HepG2 (cell line): ENCODE measurements around the gene STAT4. TPM values are rescaled to one million over a fixed set of nuclear protein-coding genes. Genes with fewer than 3 reads are reported as not detected.

Experiments used
- CAMTA2 ChIP-seq: sonication (generic); formaldehyde crosslinking; IDR thresholded peaks from 2 replicates; pipeline ENCODE4 v1.4.0; 2020; ENCODE audit warnings: mild to moderate bottlenecking, missing genetic modification reagents, borderline replicate concordance
- CEBPZ ChIP-seq: IDR thresholded peaks from 2 replicates; pipeline ENCODE4 v1.6.1; 2012; ENCODE audit warnings: low read length, improper control_type of control experiment
- EP300 ChIP-seq, 3 experiments: sonication (generic) in 1 of 3; formaldehyde crosslinking in 1 of 3; IDR thresholded peaks; 2 replicates each; pipeline versions ENCODE4 v1.5.1 to v1.6.1; 2011 to 2020; ENCODE audit warnings: low read depth in 2 of 3, low read length in 2 of 3, borderline replicate concordance in 1 of 3, improper control_type of control experiment in 1 of 3, mild to moderate bottlenecking in 1 of 3, missing genetic modification reagents in 1 of 3, moderate library complexity in 1 of 3
- FLYWCH1 ChIP-seq: sonication (generic); formaldehyde crosslinking; IDR thresholded peaks from 2 replicates; pipeline ENCODE4 v1.8.1; 2023; ENCODE audit warnings: mild to moderate bottlenecking, missing genetic modification reagents
- FOXP4 ChIP-seq: sonication (generic); formaldehyde crosslinking; IDR thresholded peaks from 2 replicates; pipeline ENCODE4 v1.4.0; 2020; ENCODE audit warnings: missing genetic modification reagents
- HDAC6 ChIP-seq: fragments of 200-600 bp; sonication (generic); IDR thresholded peaks from 2 replicates; pipeline ENCODE4 v1.7.0; 2017; ENCODE audit warnings: mild to moderate bottlenecking, antibody characterized with exemption, low read length, low read depth
- HOXA7 ChIP-seq: sonication (generic); formaldehyde crosslinking; IDR thresholded peaks from 2 replicates; pipeline ENCODE4 v1.8.1; 2022; ENCODE audit warnings: mild to moderate bottlenecking, missing genetic modification reagents, moderate library complexity
- PITX1 ChIP-seq: sonication (generic); formaldehyde crosslinking; IDR thresholded peaks from 2 replicates; pipeline ENCODE4 v1.5.1; 2020; ENCODE audit warnings: mild to moderate bottlenecking, missing genetic modification reagents
- PLSCR1 ChIP-seq: sonication (generic); formaldehyde crosslinking; IDR thresholded peaks from 2 replicates; pipeline ENCODE4 v1.5.0; 2020; ENCODE audit warnings: missing genetic modification reagents, mild to moderate bottlenecking, borderline replicate concordance
- PRMT3 ChIP-seq: sonication (generic); formaldehyde crosslinking; IDR thresholded peaks from 2 replicates; pipeline ENCODE4 v1.8.1; 2022; ENCODE audit warnings: low read depth, mild to moderate bottlenecking, moderate library complexity, missing genetic modification reagents, borderline replicate concordance
- REPIN1 ChIP-seq: sonication (generic); formaldehyde crosslinking; IDR thresholded peaks from 2 replicates; pipeline ENCODE4 v1.8.0; 2022; ENCODE audit warnings: missing genetic modification reagents, low read depth, mild to moderate bottlenecking, borderline replicate concordance
- RNF219 ChIP-seq: sonication (generic); formaldehyde crosslinking; IDR thresholded peaks from 2 replicates; pipeline ENCODE4 v1.5.0; 2020; ENCODE audit warnings: mild to moderate bottlenecking, missing genetic modification reagents
- ZFP37 ChIP-seq: sonication (generic); formaldehyde crosslinking; IDR thresholded peaks from 2 replicates; pipeline ENCODE4 v1.4.0; 2020; ENCODE audit warnings: missing genetic modification reagents, borderline replicate concordance
- ZKSCAN1 ChIP-seq: fragments of 150-350 bp; IDR thresholded peaks from 2 replicates; pipeline ENCODE4 v1.6.1; 2014; ENCODE audit warnings: low read length
- ZKSCAN5 ChIP-seq: sonication (generic); formaldehyde crosslinking; IDR thresholded peaks from 2 replicates; pipeline ENCODE4 v1.5.1; 2020; ENCODE audit warnings: mild to moderate bottlenecking, missing genetic modification reagents
- ZNF121 ChIP-seq: sonication (generic); formaldehyde crosslinking; IDR thresholded peaks from 2 replicates; pipeline ENCODE4 v1.5.0; 2020; ENCODE audit warnings: mild to moderate bottlenecking, missing genetic modification reagents
- ZNF432 ChIP-seq: sonication (generic); formaldehyde crosslinking; IDR thresholded peaks from 2 replicates; pipeline ENCODE4 v1.5.0; 2020; ENCODE audit warnings: missing genetic modification reagents, mild to moderate bottlenecking, borderline replicate concordance
- ZNF644 ChIP-seq: IDR thresholded peaks from 2 replicates; pipeline ENCODE4 v1.6.1; 2016; ENCODE audit warnings: low read depth
- ZNF709 ChIP-seq: sonication (generic); formaldehyde crosslinking; IDR thresholded peaks from 2 replicates; pipeline ENCODE4 v1.5.0; 2020; ENCODE audit warnings: mild to moderate bottlenecking, missing genetic modification reagents
- ZNF749 ChIP-seq: sonication (generic); formaldehyde crosslinking; IDR thresholded peaks from 2 replicates; pipeline ENCODE4 v1.8.0; 2022; ENCODE audit warnings: mild to moderate bottlenecking, missing genetic modification reagents, moderate library complexity, borderline replicate concordance
- ZSCAN12 ChIP-seq: sonication (generic); formaldehyde crosslinking; IDR thresholded peaks from 2 replicates; pipeline ENCODE4 v1.9.0; 2021; ENCODE audit warnings: mild to moderate bottlenecking, missing genetic modification reagents
- polyA plus RNA-seq, 8 experiments: library from polyadenylated mRNA; depleted of rRNA in 3 of 8; stranded (reverse) in 7 of 8; unstranded in 1 of 8; fragments of >200 nt; fragmentation: Illumina TruSeq in 4 of 8; extraction: Trizol in 4 of 8; gene quantifications; 2 replicates each; pipeline versions ENCODE4 v1.2.1 to v1.2.3, GENCODE V29; 2011 to 2016; ENCODE audit warnings: low read depth in 4 of 8, missing spikeins in 1 of 8, mixed read lengths in 1 of 8; ENCODE audit not compliant: insufficient read depth in 1 of 8
- total RNA-seq, 5 experiments: library from RNA; depleted of rRNA; stranded (reverse); fragments of >200 nt; fragmentation: Illumina TruSeq; extraction: Trizol; gene quantifications; 2 replicates each; pipeline ENCODE4 v1.2.3, GENCODE V29; 2016; ENCODE audit warnings: low read depth in 1 of 5

The STAT4 gene
- total and polyA plus RNA-seq, 2 of the 13 experiments (the other 11 are each of a cell fraction or from before 2014, with no cell fraction given) = 0.37 TPM; not detected in 1

GRCh38 chr2:191020221-191020741, 130.5 kb downstream of the STAT4 start (continued):
- TF ChIP-seq RNF219 (CRISPR knock-in tag) = peak; percentile 95
- TF ChIP-seq ZFP37 (CRISPR knock-in tag) = peak; percentile 99
- peak; percentile 81; the same call in 1 of the 2 replicates for TF ChIP-seq ZKSCAN1
- peak; percentile 92 to 100 for TF ChIP-seq EP300 (IDR thresholded peaks at IDR 0.05; ENCODE audit: low read depth in 2 of 2, low read length in 2 of 2)
- TF ChIP-seq EP300 (CRISPR knock-in tag; IDR thresholded peaks at IDR 0.05; ENCODE audit: borderline replicate concordance) = peak; percentile 97
- peak; percentile 97; the same call in 1 of the 2 replicates for TF ChIP-seq ZSCAN12
- no peak; the same call in 1 of the 2 replicates for TF ChIP-seq PLSCR1
- peak; percentile 99 for TF ChIP-seq ZNF749 (CRISPR knock-in tag)
- peak; percentile 100 for TF ChIP-seq REPIN1 (CRISPR knock-in tag)
- TF ChIP-seq PITX1 (CRISPR knock-in tag) = peak; percentile 97
- TF ChIP-seq FLYWCH1 (CRISPR knock-in tag) = peak; percentile 99
- peak; percentile 83 for TF ChIP-seq ZNF644 (CRISPR knock-in tag)
- TF ChIP-seq CAMTA2 (CRISPR knock-in tag) = peak; percentile 99
- TF ChIP-seq FOXP4 (CRISPR knock-in tag) = peak; percentile 96
- TF ChIP-seq HDAC6 = no peak
- TF ChIP-seq ZNF121 (CRISPR knock-in tag) = peak; percentile 88
- peak; percentile 99 for TF ChIP-seq ZNF709 (CRISPR knock-in tag)
- TF ChIP-seq PRMT3 (CRISPR knock-in tag) = peak; percentile 100
- TF ChIP-seq ZNF432 = no peak; the same call in 1 of the 2 replicates
- no peak for TF ChIP-seq CEBPZ
- peak; percentile 32; the same call in 1 of the 2 replicates for TF ChIP-seq ZKSCAN5 (CRISPR knock-in tag)
- TF ChIP-seq HOXA7 (CRISPR knock-in tag) = peak; percentile 98
